HG03139 (cell line): ENCODE results near the gene CCM2.
"Not testable (repeated sequence)": the region's sequence is repeated elsewhere in the genome, so short reads cannot be mapped to it uniquely, and the experiment has no call there.

Source experiments
- ATAC-seq: cut with Tn5 transposase; IDR thresholded peaks from one replicate; pipeline ENCODE4 v1.9.1; 2021; ENCODE audit not compliant: unreplicated experiment

CCM2 gene

GRCh38 chr7:45098983-45099839 lies 99.2 kb downstream of the CCM2 start:
- ATAC-seq: no peak

- ATAC-seq: no peak
Measured at GRCh38 chr7:45099891-45100760, 100.1 kb downstream of the CCM2 start.

GRCh38 chr7:45100761-45101480 lies 100.9 kb downstream of the CCM2 start:
- no peak for ATAC-seq

GRCh38 chr7:45101748-45102147 lies 101.7 kb downstream of the CCM2 start:
- ATAC-seq: no peak

GRCh38 chr7:45102785-45103712 lies 103.0 kb downstream of the CCM2 start:
- ATAC-seq: no peak

GRCh38 chr7:45103958-45104843 lies 104.2 kb downstream of the CCM2 start:
- ATAC-seq: no peak

- no peak for ATAC-seq
Measured at GRCh38 chr7:45104844-45105587, 105.0 kb downstream of the CCM2 start.

GRCh38 chr7:45105588-45106188 lies 105.7 kb downstream of the CCM2 start:
- no peak for ATAC-seq

- ATAC-seq: no peak
Measured at GRCh38 chr7:45106820-45107219, 106.8 kb downstream of the CCM2 start.

GRCh38 chr7:45107356-45107755 lies 107.4 kb downstream of the CCM2 start:
- no peak for ATAC-seq

- no peak for ATAC-seq
Measured at GRCh38 chr7:45108863-45109262, 108.9 kb downstream of the CCM2 start.

- peak; percentile 91 for ATAC-seq
Measured at GRCh38 chr7:45111298-45112223, 111.6 kb downstream of the CCM2 start, which contains the start of gene TBRG4. Gene TBRG4, minus strand, starts transcription at chr7:45111697. Its CDS starts 2,460 bp downstream, at chr7:45109237.

- no peak for ATAC-seq
Measured at GRCh38 chr7:45112648-45113047, 112.6 kb downstream of the CCM2 start.

GRCh38 chr7:45114257-45114656 lies 114.3 kb downstream of the CCM2 start:
- ATAC-seq: not testable (repeated sequence)

GRCh38 chr7:45114926-45115325 lies 114.9 kb downstream of the CCM2 start:
- no peak for ATAC-seq

- no peak for ATAC-seq
Measured at GRCh38 chr7:45116048-45116447, 116.0 kb downstream of the CCM2 start.

- ATAC-seq: no peak
Measured at GRCh38 chr7:45117582-45117981, 117.6 kb downstream of the CCM2 start.
